Measurements from ENCODE around the gene GJA4.

Gene GJA4

DNA sequence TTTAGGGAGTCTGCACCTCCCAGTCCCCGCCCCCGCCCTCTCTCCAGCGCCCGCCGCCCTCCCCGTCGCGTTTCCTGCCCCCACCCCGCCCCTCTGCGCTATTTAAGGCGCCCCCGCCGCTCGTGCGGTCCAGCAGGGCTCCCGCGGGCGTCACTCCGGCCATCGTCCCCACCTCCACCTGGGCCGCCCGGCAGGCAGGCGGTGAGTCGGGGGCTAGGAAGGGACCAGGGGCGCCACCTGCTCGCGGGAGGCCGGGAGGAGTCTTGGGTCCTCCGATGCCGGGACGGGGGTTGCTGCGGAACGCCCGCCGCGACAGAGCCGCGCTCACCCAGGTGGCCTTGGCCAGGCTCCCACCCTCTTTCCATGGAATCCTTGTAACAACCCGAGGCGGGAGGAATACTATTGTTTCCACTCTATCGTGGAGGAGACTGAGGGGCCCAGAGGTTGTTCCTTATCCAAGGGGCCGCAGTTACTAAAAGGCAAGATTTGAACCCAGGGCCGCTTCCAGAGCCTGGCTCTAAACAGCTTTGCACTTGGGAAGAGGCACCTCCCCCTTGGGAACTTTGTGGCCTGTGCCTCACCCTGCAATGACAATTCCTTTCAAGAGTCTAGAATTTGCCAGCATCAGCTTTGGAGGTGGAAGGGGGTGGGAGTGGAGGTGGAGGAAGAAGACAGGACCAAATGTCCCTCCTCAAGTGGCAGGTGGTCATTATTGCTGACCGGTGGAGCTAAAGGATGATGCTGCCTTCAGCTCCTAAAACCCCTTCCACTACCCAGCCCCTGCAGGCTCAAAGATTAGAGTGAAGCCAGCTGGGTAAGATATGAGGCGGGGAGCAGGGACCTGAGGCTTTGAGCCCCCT lies at the start of gene GJA4:
TSS of gene GJA4 (plus strand) at position 132 of the 860 bp plus-strand sequence. CDS start 1,215 bp downstream, outside the sequence.
- DNase-seq = no peak

DNA sequence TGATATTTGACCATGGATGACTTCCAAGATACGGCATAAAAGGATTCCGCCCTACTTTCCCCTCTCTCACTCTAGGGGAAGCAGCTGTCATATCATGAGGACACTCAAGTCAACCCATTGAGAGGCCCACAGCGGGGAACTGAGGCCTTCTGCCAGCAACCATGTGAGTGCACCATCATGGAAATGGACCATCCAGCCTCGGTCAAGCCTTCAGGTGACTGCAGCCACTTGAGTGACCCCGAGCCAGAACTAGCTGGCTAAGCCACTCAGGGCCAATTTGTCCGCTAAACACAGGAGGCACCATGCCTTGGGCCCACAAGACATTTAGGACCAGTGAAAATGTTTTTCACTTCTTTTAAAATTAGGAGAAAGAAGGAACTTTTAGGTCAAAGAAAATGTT lies 49.0 kb upstream of the GJA4 start:
- no peak for DNase-seq

DNA sequence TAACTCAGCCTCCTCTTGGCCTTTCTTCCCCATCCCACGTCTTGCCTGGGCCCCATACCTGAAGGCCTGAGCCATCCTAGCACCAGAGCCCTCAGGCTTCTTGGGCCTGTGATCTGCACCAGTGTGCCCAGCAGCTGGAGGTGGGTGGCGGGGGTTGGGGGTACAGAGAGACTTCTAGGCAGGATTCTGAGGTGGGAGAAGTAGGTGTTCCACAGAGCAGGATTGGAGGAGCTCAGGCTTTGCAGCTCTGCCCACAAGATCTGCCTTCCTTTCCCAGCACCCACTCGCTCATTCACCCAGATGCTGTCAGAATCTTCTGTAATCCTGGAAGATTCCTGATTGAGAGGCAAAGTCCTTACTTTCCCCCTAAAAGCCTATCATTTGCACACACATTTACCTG lies 47.9 kb upstream of the GJA4 start:
- DNase-seq = no peak

DNA sequence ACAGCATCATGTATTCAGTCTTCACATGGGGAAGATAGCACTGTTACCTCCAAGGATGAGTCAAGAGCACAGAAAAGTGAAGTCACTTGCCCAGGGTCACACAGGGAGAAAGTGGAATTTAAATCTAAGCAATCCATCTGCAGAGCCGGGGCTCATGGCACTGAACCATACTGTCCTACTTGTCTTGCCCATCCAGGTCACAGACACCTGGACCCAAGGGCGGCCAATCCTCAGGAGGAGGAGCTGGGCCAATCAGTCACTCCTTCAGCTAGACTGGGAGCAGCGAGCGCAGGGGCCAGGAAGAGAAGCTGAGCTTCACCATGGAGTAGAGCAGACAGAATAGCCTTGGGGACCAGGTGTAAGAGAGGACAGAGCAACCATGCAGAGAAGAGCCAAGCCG lies 47.1 kb upstream of the GJA4 start:
- DNase-seq = no peak

DNA sequence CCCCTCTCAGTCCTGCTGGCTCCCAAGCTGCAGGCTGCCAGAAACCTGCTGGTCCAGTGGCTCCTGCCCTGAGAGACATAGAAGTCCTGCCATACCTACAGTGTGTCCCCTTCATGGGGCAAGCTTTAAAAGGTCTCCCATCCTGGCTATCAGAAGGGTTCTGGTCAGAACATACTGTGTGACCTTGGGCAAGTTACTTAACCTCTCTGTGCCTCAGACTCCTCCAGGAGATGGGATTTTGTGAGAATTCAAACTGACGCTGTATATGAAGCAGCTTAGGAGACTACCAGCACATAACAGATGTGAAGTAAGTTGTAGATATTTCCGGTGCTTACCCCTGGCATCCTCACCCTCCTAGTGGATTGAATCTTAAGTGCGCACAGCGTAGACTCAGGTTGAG lies 46.7 kb upstream of the GJA4 start:
- no peak for DNase-seq

DNA sequence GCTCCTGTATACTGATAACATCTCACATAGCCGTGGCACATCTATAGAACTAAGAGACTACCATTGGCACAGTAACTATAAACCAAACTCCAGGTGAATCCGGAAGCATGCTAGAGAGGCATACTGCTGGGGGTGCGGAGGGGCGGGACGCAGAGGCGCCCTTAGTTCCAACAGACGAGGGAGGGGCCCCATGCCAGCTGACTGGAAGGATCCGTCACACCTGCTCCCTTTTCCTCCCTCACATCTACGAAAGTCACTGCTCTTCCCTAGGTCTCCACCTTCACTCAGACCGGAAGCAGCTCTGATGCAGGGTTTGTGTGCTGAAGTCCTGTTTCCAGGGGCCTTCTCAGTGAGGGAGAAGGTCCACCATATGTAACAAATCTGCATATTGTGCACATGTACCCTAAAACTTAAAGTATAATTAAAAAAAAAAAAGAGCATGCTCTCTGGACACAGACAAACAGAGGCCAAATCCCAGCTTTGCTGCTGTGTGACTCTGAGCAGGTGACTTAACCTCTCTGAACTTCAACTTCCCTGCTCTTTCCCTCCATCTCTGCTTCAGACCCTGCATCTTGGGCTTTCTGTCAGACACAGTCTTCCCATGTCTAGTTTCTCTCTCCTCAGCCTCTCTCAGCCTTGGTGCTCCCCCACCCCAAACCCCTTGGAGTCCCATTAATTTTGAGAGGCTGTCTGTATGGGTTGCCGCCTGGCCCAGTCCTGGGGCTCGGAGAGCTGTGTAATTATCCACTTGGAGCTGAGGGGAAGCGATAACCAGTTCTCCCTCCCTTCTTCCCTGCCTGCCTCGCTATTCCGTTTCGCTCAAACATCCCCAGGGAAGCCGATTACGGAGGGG lies 45.8 kb upstream of the GJA4 start:
- no peak for DNase-seq

DNA sequence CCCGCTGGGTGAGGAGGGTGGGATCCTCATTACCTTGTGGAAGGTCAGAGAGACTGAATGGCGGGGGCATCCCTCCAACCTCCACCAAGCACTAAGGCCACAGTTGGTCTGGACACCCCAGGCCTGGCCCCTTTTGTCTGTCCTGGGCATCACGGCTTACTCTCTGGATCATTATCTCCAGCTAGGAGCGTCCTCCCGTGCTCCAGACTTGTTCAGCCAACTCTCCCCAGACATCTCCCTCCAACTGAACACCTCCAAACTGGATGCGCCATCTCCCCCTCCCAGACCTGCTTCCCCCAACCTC lies 45.2 kb upstream of the GJA4 start:
- DNase-seq = no peak

DNA sequence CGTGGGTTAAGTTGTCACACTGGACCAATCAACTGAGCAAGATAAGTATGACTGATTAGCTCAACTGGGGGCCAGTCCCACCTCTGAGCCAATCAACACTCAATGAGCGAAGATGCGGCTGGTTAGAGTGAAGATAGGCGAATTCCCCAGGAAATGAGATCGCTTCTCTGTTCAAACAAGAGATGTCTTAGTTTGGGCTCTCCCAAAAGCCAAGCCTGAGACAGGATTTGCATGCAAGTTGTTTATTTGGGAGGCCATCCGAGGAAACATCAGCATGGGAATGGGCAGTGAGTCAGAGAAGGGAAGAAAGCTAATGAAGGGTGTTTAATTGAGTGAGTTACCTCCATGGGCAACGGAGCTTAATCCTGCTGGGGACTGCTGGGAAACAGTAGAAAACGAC lies 42.8 kb upstream of the GJA4 start:
- no peak for DNase-seq

DNA sequence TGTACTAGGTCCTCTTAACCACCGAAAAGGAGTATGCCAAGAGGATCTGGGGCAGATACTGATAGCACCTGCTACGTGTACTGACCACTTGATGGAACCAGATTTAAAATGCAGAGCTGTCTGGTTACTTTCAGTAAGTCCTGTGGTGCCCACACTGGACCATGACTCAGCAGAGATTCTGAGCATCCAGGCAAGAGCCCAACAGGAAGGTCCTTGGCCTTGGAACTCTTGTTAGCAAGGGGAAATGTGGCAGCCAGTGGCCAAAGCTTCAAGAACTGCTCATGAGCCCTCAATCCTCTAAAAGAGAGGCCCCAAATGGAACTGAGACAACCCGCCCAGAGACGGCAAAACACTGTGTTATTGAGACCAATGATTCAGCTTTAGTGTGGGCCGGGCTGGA lies 42.2 kb upstream of the GJA4 start:
- DNase-seq = no peak

DNA sequence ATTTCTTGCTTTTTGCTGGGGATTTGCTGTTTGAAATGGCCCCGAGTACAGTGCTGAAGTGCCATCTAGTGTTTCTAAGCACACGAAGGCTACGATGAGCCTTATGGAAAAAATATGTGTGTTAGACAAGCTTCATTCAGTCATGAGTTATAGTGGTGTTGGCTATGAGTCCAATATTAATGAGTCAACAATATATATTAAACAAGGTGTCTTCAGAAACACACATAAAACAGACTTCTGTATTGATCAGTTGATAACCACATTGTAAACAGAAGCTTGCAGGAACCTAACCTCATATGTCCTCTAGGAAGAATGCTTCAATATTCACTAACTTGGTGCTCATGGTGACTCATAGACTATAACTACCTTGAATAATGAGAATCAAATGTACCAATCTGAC lies 39.6 kb upstream of the GJA4 start:
- no peak for DNase-seq

DNA sequence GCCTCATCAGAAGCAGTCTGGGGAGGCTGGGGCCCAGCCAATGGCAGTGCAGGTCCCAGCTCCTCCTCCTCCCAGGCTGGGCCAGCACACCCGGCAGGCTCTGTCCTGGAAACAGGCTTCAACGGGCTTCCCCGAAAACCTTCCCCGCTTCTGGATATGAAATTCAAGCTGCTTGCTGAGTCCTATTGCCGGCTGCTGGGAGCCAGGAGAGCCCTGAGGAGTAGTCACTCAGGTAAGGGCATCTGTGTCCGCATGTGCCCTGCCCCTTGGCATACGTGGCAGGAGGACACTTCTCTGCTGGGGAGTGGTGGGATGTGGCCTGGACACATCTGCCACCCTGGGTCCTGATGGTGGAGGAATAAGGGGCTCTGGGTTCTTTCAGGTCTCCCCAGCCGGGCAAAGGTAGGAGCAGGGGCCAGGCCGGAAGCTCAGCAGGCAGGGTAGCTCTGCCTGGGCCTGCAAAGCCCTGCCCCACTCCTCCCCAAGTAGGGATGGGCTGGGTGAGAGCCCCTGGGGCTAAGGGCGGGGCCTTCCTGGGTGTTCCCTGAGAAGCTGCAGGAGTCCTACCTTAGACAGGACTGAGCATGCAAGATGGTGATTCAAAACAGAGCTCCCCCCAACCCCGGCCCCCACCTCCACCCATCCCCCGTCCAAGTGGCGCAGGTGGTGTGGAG lies 37.7 kb upstream of the GJA4 start, which contains the start of gene GJB5:
TSS of gene GJB5 (plus strand) at position 84 of the 674 bp plus-strand sequence. CDS start 2,284 bp downstream, outside the sequence.
- no peak for DNase-seq

DNA sequence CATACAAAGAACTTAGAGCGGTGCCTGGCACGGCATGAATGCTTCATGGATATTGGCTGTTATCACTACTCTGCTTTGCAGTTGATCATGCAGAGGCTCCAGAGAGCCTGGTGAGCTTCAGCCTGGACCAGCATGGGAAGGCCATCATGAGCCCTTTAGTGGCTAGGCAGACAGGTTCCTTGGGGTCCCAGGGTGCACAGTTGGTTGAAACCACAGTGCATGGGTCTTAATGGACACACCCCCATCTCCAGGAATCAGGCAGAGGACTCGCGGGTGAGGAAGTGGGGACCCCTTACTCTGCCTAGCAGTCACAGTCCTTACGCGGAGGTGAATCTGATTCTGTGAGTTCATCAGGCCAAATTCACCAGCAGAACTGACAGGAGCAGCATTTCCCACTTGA lies 36.8 kb upstream of the GJA4 start:
- no peak for DNase-seq

DNA sequence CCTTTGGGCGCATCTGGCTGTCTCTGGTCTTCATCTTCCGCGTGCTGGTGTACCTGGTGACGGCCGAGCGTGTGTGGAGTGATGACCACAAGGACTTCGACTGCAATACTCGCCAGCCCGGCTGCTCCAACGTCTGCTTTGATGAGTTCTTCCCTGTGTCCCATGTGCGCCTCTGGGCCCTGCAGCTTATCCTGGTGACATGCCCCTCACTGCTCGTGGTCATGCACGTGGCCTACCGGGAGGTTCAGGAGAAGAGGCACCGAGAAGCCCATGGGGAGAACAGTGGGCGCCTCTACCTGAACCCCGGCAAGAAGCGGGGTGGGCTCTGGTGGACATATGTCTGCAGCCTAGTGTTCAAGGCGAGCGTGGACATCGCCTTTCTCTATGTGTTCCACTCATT lies 35.4 kb upstream of the GJA4 start:
- no peak for DNase-seq

DNA sequence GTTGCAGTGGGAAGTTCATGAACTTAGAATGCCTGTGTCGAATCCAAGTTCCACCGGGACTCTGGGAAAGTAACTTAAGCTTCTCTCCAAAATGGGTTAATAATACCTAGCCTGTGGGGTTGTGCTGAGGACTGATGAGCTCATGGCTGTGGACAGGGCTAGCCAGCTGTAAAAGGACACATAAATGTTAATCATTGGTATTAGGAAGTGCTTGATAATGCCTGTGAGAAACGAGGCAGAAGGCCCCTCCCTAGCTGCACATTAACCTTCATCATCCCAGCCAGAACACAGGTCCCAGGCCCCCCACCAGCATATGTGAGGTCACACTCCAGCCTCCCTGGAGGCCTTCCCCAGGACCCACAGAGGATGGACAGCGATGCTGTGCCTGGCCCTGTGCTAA lies 34.0 kb upstream of the GJA4 start:
- DNase-seq = no peak

DNA sequence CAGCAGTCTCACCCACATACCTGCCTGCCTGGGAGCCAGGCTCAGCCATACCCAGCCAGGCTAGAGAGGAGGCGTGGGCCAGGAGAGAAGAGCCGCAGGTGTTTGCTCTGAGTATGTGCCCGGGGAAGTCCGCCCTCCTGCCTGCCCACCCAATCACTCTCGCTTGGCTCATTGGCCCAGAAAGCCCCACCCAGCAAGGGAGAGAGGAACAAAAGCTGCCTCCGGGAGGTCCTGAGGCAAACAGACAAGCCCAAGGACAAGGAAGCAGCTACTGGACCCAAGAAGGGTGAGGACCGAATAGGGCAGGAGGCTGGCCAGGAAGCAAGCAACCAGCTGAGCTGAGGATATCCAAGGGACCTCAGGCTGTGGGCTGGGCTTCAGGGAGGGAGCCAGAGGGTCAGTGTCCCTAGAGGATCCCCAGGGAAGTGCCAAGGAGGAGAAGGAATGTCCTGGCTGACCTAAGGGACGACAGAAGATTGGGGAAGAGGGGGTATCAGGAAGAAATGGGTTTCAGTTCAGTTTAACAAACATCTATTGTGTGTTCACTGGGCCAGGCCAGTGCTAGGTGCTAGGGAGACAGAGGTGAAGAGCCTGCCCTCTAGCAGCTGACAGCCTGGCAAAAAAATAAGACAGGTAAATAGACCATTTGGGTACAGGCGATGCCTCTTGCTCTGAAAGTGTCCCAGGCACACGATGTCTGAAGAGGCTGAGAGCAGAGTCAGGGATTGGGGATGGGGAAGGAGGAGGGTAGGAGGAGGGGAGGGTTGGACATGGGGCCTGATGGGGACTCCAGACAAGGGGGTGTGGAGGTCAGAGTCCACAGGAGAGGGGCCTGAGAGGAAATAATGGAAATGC lies 33.1 kb upstream of the GJA4 start, which contains the start of gene GJB4:
TSS of gene GJB4 (plus strand) at position 238 of the 855 bp plus-strand sequence. CDS start 1,515 bp downstream, outside the sequence.
- DNase-seq = no peak

DNA sequence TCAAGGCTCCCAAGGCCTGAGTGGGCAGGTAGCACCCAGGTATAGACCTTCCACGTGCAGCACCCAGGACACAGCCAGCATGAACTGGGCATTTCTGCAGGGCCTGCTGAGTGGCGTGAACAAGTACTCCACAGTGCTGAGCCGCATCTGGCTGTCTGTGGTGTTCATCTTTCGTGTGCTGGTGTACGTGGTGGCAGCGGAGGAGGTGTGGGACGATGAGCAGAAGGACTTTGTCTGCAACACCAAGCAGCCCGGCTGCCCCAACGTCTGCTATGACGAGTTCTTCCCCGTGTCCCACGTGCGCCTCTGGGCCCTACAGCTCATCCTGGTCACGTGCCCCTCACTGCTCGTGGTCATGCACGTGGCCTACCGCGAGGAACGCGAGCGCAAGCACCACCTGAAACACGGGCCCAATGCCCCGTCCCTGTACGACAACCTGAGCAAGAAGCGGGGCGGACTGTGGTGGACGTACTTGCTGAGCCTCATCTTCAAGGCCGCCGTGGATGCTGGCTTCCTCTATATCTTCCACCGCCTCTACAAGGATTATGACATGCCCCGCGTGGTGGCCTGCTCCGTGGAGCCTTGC lies 31.5 kb upstream of the GJA4 start:
- DNase-seq = no peak

DNA sequence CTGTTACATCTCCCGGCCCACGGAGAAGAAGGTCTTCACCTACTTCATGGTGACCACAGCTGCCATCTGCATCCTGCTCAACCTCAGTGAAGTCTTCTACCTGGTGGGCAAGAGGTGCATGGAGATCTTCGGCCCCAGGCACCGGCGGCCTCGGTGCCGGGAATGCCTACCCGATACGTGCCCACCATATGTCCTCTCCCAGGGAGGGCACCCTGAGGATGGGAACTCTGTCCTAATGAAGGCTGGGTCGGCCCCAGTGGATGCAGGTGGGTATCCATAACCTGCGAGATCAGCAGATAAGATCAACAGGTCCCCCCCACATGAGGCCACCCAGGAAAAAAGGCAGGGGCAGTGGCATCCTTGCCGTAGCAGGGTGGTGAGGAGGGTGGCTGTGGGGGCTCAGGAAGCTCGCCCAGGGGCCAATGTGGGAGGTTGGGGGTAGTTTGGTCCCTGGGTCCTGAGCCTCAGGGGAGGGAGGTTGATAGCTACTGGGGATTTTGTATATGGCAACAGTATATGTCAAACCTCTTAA lies 31.0 kb upstream of the GJA4 start:
- no peak for DNase-seq

DNA sequence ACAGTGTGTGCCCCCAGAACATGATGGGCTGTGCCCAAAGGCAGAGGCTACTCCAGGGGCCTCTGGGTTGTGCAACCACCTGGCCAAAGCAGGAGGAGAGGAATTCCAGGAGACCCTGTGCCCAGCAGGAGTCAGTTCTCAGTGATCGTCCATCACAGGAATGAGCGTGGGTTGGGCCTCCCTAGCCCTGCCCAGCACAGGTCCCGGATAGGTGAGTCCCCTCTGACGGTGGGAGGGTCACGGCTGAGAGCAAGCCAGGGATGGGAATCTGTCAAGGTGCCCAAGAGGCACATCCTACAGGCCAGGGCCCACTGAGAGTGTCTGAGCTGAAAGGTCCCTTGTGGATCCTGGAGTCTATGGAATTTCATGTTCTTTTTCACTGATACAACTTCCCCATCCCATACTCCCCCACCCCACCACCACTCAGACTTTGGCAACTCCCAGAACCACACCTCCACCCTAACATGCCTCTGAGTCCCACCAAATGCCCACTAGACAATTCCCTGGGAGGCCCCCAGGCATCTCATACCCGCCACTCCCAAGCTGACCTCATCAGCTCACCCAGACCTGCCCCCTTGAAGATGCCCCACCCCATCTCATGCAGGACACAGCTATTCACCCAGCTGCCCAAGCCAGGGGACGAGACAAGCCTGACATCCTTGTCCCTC lies 30.2 kb upstream of the GJA4 start:
- DNase-seq = no peak

DNA sequence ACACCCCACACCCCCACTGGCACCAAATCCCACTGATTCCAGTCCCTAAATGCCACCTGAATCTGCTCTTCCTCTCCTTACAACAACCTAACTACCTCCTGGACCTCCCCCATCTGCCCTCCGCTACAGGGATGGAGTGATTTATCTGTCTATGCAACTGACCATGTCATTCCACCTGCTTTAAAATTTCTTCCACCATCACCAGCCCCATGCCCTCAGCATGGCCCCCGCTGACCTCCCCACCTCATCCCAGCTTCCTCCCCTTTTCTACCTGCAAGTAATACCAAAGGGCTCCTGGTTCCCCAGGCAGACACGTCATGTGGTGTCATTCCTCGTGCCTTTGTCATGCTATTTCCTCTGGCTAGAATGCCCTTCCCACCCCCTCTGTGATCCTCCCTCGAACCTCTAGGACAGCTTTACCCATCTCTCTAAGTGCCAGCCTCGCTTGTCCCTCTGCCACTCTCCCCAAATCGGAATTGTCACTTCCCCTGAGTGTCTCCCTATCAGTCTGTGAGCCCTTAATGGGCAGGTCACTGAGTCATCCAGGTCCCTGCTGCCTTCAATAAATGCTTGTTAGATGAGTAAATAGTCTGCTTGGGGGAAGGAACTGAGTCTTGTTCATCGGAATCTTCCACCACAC lies 29.5 kb upstream of the GJA4 start:
- no peak for DNase-seq

DNA sequence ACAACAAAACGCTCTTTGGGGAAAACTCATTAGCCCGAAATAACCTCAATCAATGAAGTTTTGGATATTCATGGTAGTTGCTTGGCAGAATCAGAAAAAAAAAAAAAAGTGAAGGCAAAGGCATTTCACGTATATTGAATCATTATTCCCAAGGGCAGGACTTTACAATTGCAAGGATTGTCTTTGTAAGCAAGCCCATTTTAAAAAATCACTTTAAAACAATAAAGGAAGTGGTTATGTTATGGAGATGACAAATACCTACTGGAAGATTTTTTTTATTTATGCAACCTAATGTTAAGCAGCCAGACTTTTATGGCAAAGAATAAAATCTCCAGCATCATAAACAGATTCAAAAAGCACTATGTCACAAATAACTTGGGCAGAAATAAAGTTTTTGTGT lies 23.9 kb upstream of the GJA4 start:
- no peak for DNase-seq
